Measurements from ENCODE around the gene STK40.

- TF ChIP-seq YY1 (IDR thresholded peaks at IDR 0.05; ENCODE audit: insufficient read depth, insufficient read length) (no peak), ZNF274 (IDR thresholded peaks at IDR 0.05; ENCODE audit: low read depth, low read length) (no peak)
Observed at GRCh38 chr1:36411674-36412648, 26.2 kb upstream of the STK40 start.
